Activated naive CD4-positive, alpha-beta T cell treated with anti-CD3 and anti-CD28 coated beads, Interleukin-2, amount 50 U/mL, for 24 hours (primary cell): ENCODE results near the gene CRADD.
"Not testable (repeated sequence)": the region's sequence is repeated elsewhere in the genome, so short reads cannot be mapped to it uniquely, and the experiment has no call there.

Experiments used
- H3K27ac Mint-ChIP-seq: one replicate; pipeline ENCODE4 v1.8.0; 2021; ENCODE audit warnings: mild to moderate bottlenecking, mixed read lengths
- H3K27me3 Mint-ChIP-seq: one replicate; pipeline ENCODE4 v1.8.0; 2021; ENCODE audit warnings: mixed read lengths
- H3K36me3 Mint-ChIP-seq: one replicate; pipeline ENCODE4 v1.8.0; 2021; ENCODE audit warnings: mixed read lengths
- H3K4me1 Mint-ChIP-seq: one replicate; pipeline ENCODE4 v1.8.0; 2021; ENCODE audit warnings: mixed read lengths
- H3K4me3 Mint-ChIP-seq: one replicate; pipeline ENCODE4 v1.8.0; 2021; ENCODE audit warnings: mild to moderate bottlenecking, mixed read lengths
- H3K9me3 Mint-ChIP-seq: one replicate; pipeline ENCODE4 v1.8.0; 2021; ENCODE audit warnings: mixed read lengths

The CRADD gene

DNA sequence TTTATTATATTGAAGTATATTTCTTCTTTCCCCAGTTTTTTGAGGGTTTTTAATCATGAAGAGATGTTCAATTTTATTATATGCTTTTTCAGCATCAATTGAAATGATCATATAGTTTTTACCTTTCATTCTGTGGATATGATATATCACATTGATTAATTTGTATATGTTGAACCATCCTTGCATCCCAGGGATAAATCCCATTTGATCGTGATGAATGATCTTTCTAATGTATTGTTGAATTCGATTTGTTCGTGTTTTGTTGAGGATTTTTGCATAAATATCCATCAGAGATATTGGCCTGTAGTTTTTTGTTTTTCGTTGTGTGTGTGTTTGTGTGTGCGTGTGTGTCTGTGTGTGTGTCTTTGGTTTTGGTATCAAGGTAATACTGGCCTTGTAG, 196.4 kb downstream of the CRADD start:
- no peak overlapping the region for H3K4me3 Mint-ChIP-seq
- peaks cover 44% of the 10 kb centered on the region for H3K36me3 Mint-ChIP-seq
- H3K27me3 Mint-ChIP-seq, result no peaks in the 10 kb centered on the region
- no peak overlapping the region for H3K27ac Mint-ChIP-seq
- H3K9me3 Mint-ChIP-seq, result peaks cover 36% of the 10 kb centered on the region
- no peaks in the 10 kb centered on the region for H3K4me1 Mint-ChIP-seq

DNA sequence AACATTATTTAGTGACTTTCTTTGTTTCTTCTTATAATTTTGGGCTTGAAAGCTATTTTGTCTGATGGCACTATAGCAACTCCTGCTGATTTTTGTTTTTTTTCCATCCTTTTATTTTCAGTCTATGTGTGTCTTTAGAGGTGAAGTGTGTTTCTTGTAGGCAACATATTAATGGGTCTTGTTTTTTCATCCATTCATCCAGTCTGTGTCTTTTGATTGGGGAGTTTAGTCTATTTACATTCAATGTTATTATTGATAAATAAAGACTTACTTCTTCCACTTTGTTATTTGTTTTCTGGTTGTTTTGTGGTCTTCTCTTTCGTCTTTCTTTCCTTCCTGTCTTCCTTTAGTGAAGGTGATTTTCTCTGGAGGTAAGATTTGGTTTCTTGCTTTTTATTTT, 198.0 kb downstream of the CRADD start:
- Mint-ChIP-seq H3K4me1 (peaks cover 3% of the 10 kb centered on the region), H3K4me3 (no peak overlapping the region), H3K27me3 (no peaks in the 10 kb centered on the region), H3K9me3 (peaks cover 30% of the 10 kb centered on the region), H3K36me3 (peaks cover 35% of the 10 kb centered on the region), H3K27ac (no peak overlapping the region)

DNA sequence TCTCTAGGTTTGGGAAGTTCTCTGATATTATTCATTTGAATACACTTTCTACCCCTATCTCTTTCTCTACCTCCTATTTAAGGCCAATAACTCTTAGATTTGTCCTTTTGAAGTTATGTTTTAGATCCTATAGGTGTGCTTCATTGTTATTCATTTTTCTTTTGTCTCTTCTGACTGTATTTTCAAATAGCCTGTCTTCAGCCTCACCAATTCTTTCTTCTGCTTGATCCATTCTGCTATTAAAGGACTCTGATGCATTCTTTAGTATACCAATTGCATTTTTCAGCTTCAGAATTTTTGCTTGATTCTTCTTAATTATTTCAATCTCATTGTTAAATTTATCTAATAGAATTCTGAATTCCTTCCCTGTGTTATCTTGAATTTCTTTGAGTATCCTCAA, 199.2 kb downstream of the CRADD start:
- peaks cover 15% of the 10 kb centered on the region for H3K4me1 Mint-ChIP-seq
- peaks cover 35% of the 10 kb centered on the region for H3K36me3 Mint-ChIP-seq
- H3K27ac Mint-ChIP-seq, result no peak overlapping the region
- H3K9me3 Mint-ChIP-seq, result peaks cover 28% of the 10 kb centered on the region
- H3K27me3 Mint-ChIP-seq, result no peaks in the 10 kb centered on the region
- H3K4me3 Mint-ChIP-seq, result no peak overlapping the region

- Mint-ChIP-seq H3K4me1 (peaks cover 19% of the 10 kb centered on the region), H3K9me3 (peaks cover 24% of the 10 kb centered on the region), H3K4me3 (no peak overlapping the region), H3K27ac (no peak overlapping the region), H3K27me3 (no peaks in the 10 kb centered on the region), H3K36me3 (peaks cover 30% of the 10 kb centered on the region)
Measured at GRCh38 chr12:93877446-93877845, 200.3 kb downstream of the CRADD start.

DNA sequence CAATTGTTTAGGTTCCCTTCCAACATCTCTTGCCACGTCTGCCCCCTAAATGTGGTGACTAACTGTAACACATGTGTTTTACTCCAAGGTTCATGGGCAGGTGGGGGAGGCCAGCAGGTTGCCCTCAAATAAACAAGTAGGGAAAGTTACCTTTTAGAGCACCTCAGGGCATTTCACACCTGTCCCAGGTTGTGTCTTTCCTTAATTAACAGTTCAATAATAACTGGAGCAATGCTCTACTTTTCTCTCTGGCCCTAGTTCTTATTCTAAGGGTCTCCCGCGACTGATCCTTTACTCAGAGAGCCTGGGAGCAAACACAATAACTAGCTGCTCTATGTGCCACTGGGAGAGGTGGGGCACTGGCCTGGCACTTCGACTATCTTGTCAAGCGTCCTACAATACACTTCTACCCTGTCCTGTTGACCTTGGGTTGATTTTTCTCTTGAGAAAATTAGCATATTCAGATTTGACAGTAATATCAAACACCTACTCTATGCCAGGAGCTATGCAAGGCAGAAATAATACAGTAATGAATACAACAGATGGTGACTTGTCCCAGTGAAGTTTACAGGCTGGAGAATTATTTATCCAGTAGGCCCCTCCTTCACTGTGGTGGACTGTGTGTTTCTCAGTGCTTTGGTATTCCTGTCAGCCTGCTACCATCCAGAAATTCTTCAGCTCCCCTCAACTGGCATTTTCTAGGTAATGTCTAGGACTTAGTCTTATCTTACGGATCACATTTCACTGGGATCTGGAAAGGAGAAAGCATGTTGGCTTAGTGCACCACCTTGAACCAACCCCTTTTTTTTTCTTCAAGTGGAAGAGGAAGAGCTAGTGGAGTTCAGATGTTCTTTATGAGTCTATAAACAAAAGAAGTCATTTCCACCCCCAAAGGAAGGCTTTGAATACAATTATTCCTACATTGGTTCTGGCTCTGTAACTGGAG, 202.6 kb downstream of the CRADD start:
- Mint-ChIP-seq H3K36me3 (peaks cover 15% of the 10 kb centered on the region), H3K9me3 (peaks cover 13% of the 10 kb centered on the region), H3K27ac (no peak overlapping the region), H3K4me3 (no peak overlapping the region), H3K4me1 (peaks cover 19% of the 10 kb centered on the region), H3K27me3 (no peaks in the 10 kb centered on the region)

GRCh38 chr12:93880853-93881522, 203.8 kb downstream of the CRADD start:
- no peaks in the 10 kb centered on the region for H3K27me3 Mint-ChIP-seq
- peaks cover 5% of the 10 kb centered on the region for H3K36me3 Mint-ChIP-seq
- no peak overlapping the region for H3K4me3 Mint-ChIP-seq
- H3K27ac Mint-ChIP-seq, result no peak overlapping the region
- H3K4me1 Mint-ChIP-seq, result peaks cover 19% of the 10 kb centered on the region
- H3K9me3 Mint-ChIP-seq, result peaks cover 4% of the 10 kb centered on the region

- Mint-ChIP-seq H3K27me3 (no peaks in the 10 kb centered on the region), H3K27ac (no peak overlapping the region), H3K4me1 (peaks cover 19% of the 10 kb centered on the region), H3K4me3 (no peak overlapping the region), H3K36me3 (no peaks in the 10 kb centered on the region), H3K9me3 (no peaks in the 10 kb centered on the region)
Measured at GRCh38 chr12:93882763-93883162, 205.6 kb downstream of the CRADD start.

GRCh38 chr12:93883436-93884154, 206.4 kb downstream of the CRADD start:
- H3K4me1 Mint-ChIP-seq, result peaks cover 19% of the 10 kb centered on the region
- H3K27me3 Mint-ChIP-seq, result no peaks in the 10 kb centered on the region
- H3K27ac Mint-ChIP-seq, result no peak overlapping the region
- no peak overlapping the region for H3K4me3 Mint-ChIP-seq
- H3K36me3 Mint-ChIP-seq, result no peaks in the 10 kb centered on the region
- no peaks in the 10 kb centered on the region for H3K9me3 Mint-ChIP-seq

- H3K27ac Mint-ChIP-seq, result no peak overlapping the region
- H3K36me3 Mint-ChIP-seq, result no peaks in the 10 kb centered on the region
- no peaks in the 10 kb centered on the region for H3K9me3 Mint-ChIP-seq
- H3K4me1 Mint-ChIP-seq, result peaks cover 18% of the 10 kb centered on the region
- H3K4me3 Mint-ChIP-seq, result no peak overlapping the region
- H3K27me3 Mint-ChIP-seq, result no peaks in the 10 kb centered on the region
Measured at GRCh38 chr12:93884794-93885460, 207.8 kb downstream of the CRADD start.

DNA sequence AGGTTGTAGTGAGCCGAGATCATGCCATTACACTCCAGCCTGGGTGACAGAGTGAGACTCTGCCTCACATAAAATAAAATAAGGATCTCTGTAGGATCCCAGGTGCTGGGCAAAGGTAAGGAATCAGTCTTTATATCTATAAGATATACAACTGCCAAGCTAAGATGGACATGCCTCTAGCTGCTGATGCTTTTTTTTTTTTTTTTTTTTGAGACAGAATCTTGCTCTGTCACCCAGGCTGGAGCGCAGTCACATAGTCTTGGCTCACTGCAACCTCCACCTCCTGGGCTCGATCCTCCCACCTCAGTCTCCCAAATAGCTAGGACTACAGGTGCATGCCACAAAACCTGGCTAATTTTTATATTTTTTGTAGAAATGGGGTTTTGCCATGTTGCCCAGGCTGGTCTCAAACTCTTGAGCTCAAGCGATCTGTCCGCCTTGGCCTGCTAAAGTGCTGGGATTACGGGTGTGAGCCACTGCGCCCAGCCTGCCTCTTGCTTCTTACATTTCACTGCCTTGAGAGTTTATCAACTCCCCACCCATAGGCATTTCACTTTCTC, 208.9 kb downstream of the CRADD start:
- not testable (repeated sequence) for H3K4me3 Mint-ChIP-seq, H3K36me3 Mint-ChIP-seq, H3K27me3 Mint-ChIP-seq, H3K4me1 Mint-ChIP-seq, H3K9me3 Mint-ChIP-seq, H3K27ac Mint-ChIP-seq

- Mint-ChIP-seq H3K9me3 (no peaks in the 10 kb centered on the region), H3K27ac (no peak overlapping the region), H3K4me3 (no peak overlapping the region), H3K27me3 (no peaks in the 10 kb centered on the region), H3K36me3 (no peaks in the 10 kb centered on the region), H3K4me1 (no peaks in the 10 kb centered on the region)
Measured at GRCh38 chr12:93886533-93887511, 209.6 kb downstream of the CRADD start.

- no peaks in the 10 kb centered on the region for H3K36me3 Mint-ChIP-seq
- no peaks in the 10 kb centered on the region for H3K9me3 Mint-ChIP-seq
- no peaks in the 10 kb centered on the region for H3K27me3 Mint-ChIP-seq
- H3K4me3 Mint-ChIP-seq, result no peak overlapping the region
- no peak overlapping the region for H3K27ac Mint-ChIP-seq
- H3K4me1 Mint-ChIP-seq, result no peaks in the 10 kb centered on the region
Measured at GRCh38 chr12:93888964-93889363, 211.8 kb downstream of the CRADD start.

- H3K27me3 Mint-ChIP-seq, result no peaks in the 10 kb centered on the region
- no peaks in the 10 kb centered on the region for H3K9me3 Mint-ChIP-seq
- H3K27ac Mint-ChIP-seq, result no peak overlapping the region
- no peak overlapping the region for H3K4me3 Mint-ChIP-seq
- H3K4me1 Mint-ChIP-seq, result no peaks in the 10 kb centered on the region
- no peaks in the 10 kb centered on the region for H3K36me3 Mint-ChIP-seq
Measured at GRCh38 chr12:93889516-93890212, 212.5 kb downstream of the CRADD start.
